Measurements from ENCODE around the gene NBAS.

Gene NBAS

DNA sequence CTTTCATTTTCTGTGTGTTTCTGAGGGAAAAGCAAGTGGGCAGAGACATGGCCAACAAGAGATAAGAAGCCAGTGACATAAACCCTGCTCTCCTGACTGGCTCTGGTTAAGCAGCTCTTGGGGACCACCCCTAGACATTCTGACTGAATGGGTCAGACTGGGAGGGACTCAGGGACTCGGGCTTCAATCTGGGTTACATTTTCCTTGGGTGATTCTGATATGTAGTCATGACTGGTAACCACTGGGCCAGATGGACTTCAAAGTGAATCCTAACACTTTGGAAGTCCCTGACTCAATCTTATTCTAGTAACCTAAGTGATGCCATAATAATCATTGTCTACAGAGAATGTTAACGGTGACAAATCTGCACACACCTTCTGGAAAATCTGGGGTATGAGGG, 397.8 kb downstream of the NBAS start:
- CTCF ChIA-PET = interaction anchor here (1.5 to 2.3 kb wide), 2 partner anchors 11 to 20 kb away, joined by 3 to 9 read pairs; no protein-coding TSS in a partner anchor
- POLR2A ChIA-PET = no interaction called here

DNA sequence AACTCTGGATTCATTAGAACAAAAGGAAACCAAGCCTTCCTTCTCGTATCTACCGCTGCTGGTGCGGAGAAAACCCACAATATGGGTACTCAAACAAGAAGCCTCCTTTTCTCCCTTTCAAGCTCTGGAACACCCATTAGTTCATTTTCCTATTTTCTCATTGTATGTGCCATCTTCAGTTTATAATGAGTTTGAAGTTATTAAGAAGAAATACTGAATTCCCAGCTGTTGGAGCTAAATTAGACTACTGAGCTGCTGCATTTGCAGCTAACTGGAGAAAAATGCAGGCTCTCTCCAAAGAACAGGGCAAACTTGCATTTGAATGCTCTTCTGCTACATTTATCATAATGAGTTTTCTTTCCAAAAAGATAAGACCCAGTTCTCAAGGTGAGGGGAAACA, 398.5 kb downstream of the NBAS start:
- H3K4me1 ChIP-seq (ENCODE audit: control extremely low read depth in 1 of 4, control insufficient read depth in 4 of 4, insufficient read depth in 4 of 4, low read length in 3 of 4) = no peaks in the 10 kb centered on the region
- no peak overlapping the region for H3K4me3 ChIP-seq (ENCODE audit: control insufficient read depth in 1 of 7, extremely low read depth in 1 of 7, insufficient read depth in 4 of 7, low read depth in 2 of 7, low read length in 6 of 7)
- peaks cover 0 to 8% (median 2%) of the 10 kb centered on the region in 4 experiments for H3K36me3 ChIP-seq (ENCODE audit: control insufficient read depth in 4 of 4, insufficient read depth in 4 of 4, low read length in 3 of 4)
- POLR2A ChIA-PET = no interaction called here
- DNase-seq = no peak
- CTCF ChIA-PET = interaction anchor here (0.8 to 2.3 kb wide), 3 partner anchors 11 to 259 kb away, joined by 3 to 9 read pairs (median 3); no protein-coding TSS in a partner anchor
- no peaks in the 10 kb centered on the region for H3K27me3 ChIP-seq (replicated peaks in 2 of 5; ENCODE audit: control insufficient read depth in 4 of 5, insufficient read depth in 5 of 5, low read length in 4 of 5)
- H3K9me3 ChIP-seq (ENCODE audit: control extremely low read depth in 1 of 5, control insufficient read depth in 4 of 5, insufficient read depth in 2 of 5, low read depth in 1 of 5, low read length in 4 of 5) = no peaks in the 10 kb centered on the region
- WGBS (ENCODE audit: insufficient coverage) = 94% methylated on average over 3 of the region's 3 CpGs
- H3K27ac ChIP-seq (ENCODE audit: insufficient read depth in 1 of 2, low read depth in 1 of 2, low read length in 2 of 2, poor library complexity in 1 of 2, severe bottlenecking in 2 of 2) = no peak overlapping the region

More for the DNA sequence above, 397.8 kb downstream of the NBAS start:
- Histone ChIP-seq H3K27me3 (replicated peaks in 2 of 5; ENCODE audit: control insufficient read depth in 4 of 5, insufficient read depth in 5 of 5, low read length in 4 of 5) (no peaks in the 10 kb centered on the region), H3K27ac (ENCODE audit: insufficient read depth in 1 of 2, low read depth in 1 of 2, low read length in 2 of 2, poor library complexity in 1 of 2, severe bottlenecking in 2 of 2) (no peak overlapping the region), H3K4me1 (ENCODE audit: control extremely low read depth in 1 of 4, control insufficient read depth in 4 of 4, insufficient read depth in 4 of 4, low read length in 3 of 4) (no peaks in the 10 kb centered on the region), H3K9me3 (ENCODE audit: control extremely low read depth in 1 of 5, control insufficient read depth in 4 of 5, insufficient read depth in 2 of 5, low read depth in 1 of 5, low read length in 4 of 5) (no peaks in the 10 kb centered on the region), H3K4me3 (ENCODE audit: control insufficient read depth in 1 of 7, extremely low read depth in 1 of 7, insufficient read depth in 4 of 7, low read depth in 2 of 7, low read length in 6 of 7) (no peak overlapping the region), H3K36me3 (ENCODE audit: control insufficient read depth in 4 of 4, insufficient read depth in 4 of 4, low read length in 3 of 4) (peaks cover 0 to 8% (median 2%) of the 10 kb centered on the region in 4 experiments)
- DNase-seq = no peak
- no CpG with 5 or more reads among the region's 2 CpGs for WGBS (ENCODE audit: insufficient coverage)

DNA sequence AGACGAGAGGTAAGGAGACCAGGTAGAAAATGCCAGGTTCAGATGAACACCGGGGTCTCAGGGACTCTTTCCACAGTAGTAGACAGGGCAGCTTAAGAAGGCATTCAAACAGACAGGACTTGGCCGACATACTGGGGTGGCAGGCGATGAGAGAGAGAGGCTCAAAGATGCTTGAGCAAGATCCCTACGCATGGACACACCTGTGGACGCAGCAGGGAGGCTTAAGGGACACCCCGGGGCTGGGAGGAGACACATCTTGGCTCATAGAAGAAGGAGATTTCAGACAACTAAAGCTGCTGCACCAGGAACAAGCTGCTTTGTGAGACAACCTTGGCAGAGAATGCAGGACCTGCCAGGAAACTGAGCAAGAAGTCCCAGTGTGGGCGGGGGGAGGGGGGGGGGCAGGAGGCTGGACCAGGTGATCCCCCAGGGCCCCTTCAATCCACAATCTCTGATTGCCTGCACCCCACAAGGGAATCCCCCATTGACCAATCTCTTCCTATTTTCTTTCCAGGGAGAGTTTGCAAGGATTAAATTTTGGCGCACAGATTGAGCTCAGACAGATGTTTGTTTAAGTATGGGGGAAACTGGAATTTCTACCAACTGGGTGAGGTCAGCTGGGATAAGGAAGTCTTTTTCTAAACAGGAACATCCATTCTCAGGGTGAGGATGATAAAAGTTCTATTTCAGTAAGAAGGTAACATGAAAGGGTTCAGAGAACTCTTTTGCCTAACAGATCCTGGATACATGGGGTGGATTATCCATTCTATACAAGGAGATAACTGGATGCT, 400.7 kb downstream of the NBAS start:
- Histone ChIP-seq H3K27me3 (replicated peaks in 2 of 5; ENCODE audit: control insufficient read depth in 4 of 5, insufficient read depth in 5 of 5, low read length in 4 of 5) (no peaks in the 10 kb centered on the region), H3K4me1 (ENCODE audit: control extremely low read depth in 1 of 4, control insufficient read depth in 4 of 4, insufficient read depth in 4 of 4, low read length in 3 of 4) (no peaks in the 10 kb centered on the region), H3K4me3 (ENCODE audit: control insufficient read depth in 1 of 7, extremely low read depth in 1 of 7, insufficient read depth in 4 of 7, low read depth in 2 of 7, low read length in 6 of 7) (no peak overlapping the region), H3K27ac (ENCODE audit: insufficient read depth in 1 of 2, low read depth in 1 of 2, low read length in 2 of 2, poor library complexity in 1 of 2, severe bottlenecking in 2 of 2) (no peak overlapping the region), H3K9me3 (ENCODE audit: control extremely low read depth in 1 of 5, control insufficient read depth in 4 of 5, insufficient read depth in 2 of 5, low read depth in 1 of 5, low read length in 4 of 5) (no peaks in the 10 kb centered on the region), H3K36me3 (ENCODE audit: control insufficient read depth in 4 of 4, insufficient read depth in 4 of 4, low read length in 3 of 4) (no peaks in the 10 kb centered on the region)
- WGBS (ENCODE audit: insufficient coverage) = 88% methylated on average over 7 of the region's 9 CpGs
- DNase-seq = no peak
- CTCF ChIA-PET = interaction anchor here (0.7 to 1.3 kb wide), 5 partner anchors 9 to 257 kb away, joined by 3 to 4 read pairs (median 3); no protein-coding TSS in a partner anchor
- POLR2A ChIA-PET = interaction anchor here (0.6 kb wide), 1 partner anchor 1063 kb away, joined by 4 read pairs; no protein-coding TSS in a partner anchor

DNA sequence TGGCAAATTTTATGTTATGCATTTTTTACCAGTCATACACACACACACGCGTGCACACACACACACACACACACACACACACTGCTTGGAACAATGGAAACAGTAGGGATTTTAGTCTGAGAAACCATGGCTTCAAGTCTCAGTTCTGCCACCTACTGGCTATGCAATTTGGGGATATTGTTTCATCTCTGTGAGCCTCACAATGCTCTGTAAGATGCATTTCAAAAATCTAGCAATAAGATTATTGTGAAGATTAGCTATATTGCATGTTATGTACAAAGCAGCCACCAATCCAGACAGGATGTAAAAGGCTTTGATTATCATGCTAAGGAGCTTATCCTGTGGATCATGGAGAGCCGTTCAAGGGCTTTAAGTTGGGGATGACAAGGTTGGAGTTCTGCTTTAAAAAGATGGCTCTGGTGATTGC, 401.4 kb downstream of the NBAS start:
- DNase-seq = peak; percentile 33 to 67 (median 61)
- WGBS (ENCODE audit: insufficient coverage) = 100% methylated on average over 1 of the region's 3 CpGs
- ChIA-PET POLR2A (interaction anchor here (0.6 kb wide), 1 partner anchor 1064 kb away, joined by 4 read pairs; no protein-coding TSS in a partner anchor), CTCF (interaction anchor here (0.7 to 1.2 kb wide), 4 partner anchors 10 to 256 kb away, joined by 3 to 4 read pairs (median 3); no protein-coding TSS in a partner anchor)
- Histone ChIP-seq H3K27ac (ENCODE audit: insufficient read depth in 1 of 2, low read depth in 1 of 2, low read length in 2 of 2, poor library complexity in 1 of 2, severe bottlenecking in 2 of 2) (no peak overlapping the region), H3K9me3 (ENCODE audit: control extremely low read depth in 1 of 5, control insufficient read depth in 4 of 5, insufficient read depth in 2 of 5, low read depth in 1 of 5, low read length in 4 of 5) (no peaks in the 10 kb centered on the region), H3K4me1 (ENCODE audit: control extremely low read depth in 1 of 4, control insufficient read depth in 4 of 4, insufficient read depth in 4 of 4, low read length in 3 of 4) (no peaks in the 10 kb centered on the region), H3K27me3 (replicated peaks in 2 of 5; ENCODE audit: control insufficient read depth in 4 of 5, insufficient read depth in 5 of 5, low read length in 4 of 5) (no peaks in the 10 kb centered on the region), H3K36me3 (ENCODE audit: control insufficient read depth in 4 of 4, insufficient read depth in 4 of 4, low read length in 3 of 4) (no peaks in the 10 kb centered on the region), H3K4me3 (ENCODE audit: control insufficient read depth in 1 of 7, extremely low read depth in 1 of 7, insufficient read depth in 4 of 7, low read depth in 2 of 7, low read length in 6 of 7) (no peak overlapping the region)

DNA sequence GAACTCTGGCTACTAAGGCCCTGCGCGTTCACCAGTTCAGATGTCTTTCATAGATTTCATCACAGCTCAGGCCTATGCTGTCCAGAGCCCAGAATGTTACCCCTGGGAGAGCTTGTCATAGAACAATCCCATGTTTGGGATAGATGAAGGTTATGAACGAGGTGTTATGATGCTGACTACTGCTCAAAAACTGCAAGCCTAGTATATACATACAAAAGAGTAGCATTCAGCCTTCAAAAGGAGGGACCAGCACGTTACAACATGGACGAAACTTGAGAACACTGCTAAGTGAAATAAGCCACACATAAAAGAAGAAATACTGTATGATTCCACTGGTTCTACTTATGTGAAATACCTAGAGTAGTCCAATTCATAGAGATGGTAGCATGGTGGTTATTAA, 401.9 kb downstream of the NBAS start:
- Histone ChIP-seq H3K4me3 (ENCODE audit: control insufficient read depth in 1 of 7, extremely low read depth in 1 of 7, insufficient read depth in 4 of 7, low read depth in 2 of 7, low read length in 6 of 7) (no peak overlapping the region), H3K27me3 (replicated peaks in 2 of 5; ENCODE audit: control insufficient read depth in 4 of 5, insufficient read depth in 5 of 5, low read length in 4 of 5) (no peaks in the 10 kb centered on the region), H3K4me1 (ENCODE audit: control extremely low read depth in 1 of 4, control insufficient read depth in 4 of 4, insufficient read depth in 4 of 4, low read length in 3 of 4) (no peaks in the 10 kb centered on the region), H3K9me3 (ENCODE audit: control extremely low read depth in 1 of 5, control insufficient read depth in 4 of 5, insufficient read depth in 2 of 5, low read depth in 1 of 5, low read length in 4 of 5) (no peaks in the 10 kb centered on the region), H3K27ac (ENCODE audit: insufficient read depth in 1 of 2, low read depth in 1 of 2, low read length in 2 of 2, poor library complexity in 1 of 2, severe bottlenecking in 2 of 2) (no peak overlapping the region), H3K36me3 (ENCODE audit: control insufficient read depth in 4 of 4, insufficient read depth in 4 of 4, low read length in 3 of 4) (no peaks in the 10 kb centered on the region)
- CTCF ChIA-PET = interaction anchor here (1.0 kb wide), 1 partner anchor 256 kb away, joined by 3 read pairs; no protein-coding TSS in a partner anchor
- 100% methylated on average over 2 of the region's 5 CpGs for WGBS (ENCODE audit: insufficient coverage)
- no peak for DNase-seq
- POLR2A ChIA-PET = no interaction called here

DNA sequence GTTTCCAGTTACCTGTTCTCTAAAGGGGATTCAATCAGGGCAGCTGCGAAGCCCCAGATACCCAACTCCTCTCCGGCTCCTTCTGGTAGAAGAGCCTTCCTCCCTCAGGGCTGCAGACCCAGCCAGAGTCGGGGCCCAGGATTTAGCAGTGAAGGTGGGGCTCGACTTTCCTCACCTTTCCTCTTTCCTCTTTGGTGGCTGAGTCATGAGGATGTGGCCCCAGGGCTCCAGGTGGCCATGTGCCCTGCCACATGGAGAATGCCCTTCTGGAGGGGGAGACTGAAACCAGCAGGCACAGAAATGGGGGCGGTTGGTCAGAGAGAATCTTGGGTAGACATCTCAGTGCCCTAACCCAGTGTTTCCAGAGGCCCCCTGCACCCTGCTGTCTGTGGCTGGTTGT, 402.6 kb downstream of the NBAS start:
- WGBS (ENCODE audit: insufficient coverage) = 72% methylated on average over 4 of the region's 5 CpGs
- Histone ChIP-seq H3K4me3 (ENCODE audit: control insufficient read depth in 1 of 7, extremely low read depth in 1 of 7, insufficient read depth in 4 of 7, low read depth in 2 of 7, low read length in 6 of 7) (no peak overlapping the region), H3K9me3 (ENCODE audit: control extremely low read depth in 1 of 5, control insufficient read depth in 4 of 5, insufficient read depth in 2 of 5, low read depth in 1 of 5, low read length in 4 of 5) (no peaks in the 10 kb centered on the region), H3K36me3 (ENCODE audit: control insufficient read depth in 4 of 4, insufficient read depth in 4 of 4, low read length in 3 of 4) (no peaks in the 10 kb centered on the region), H3K27ac (ENCODE audit: insufficient read depth in 1 of 2, low read depth in 1 of 2, low read length in 2 of 2, poor library complexity in 1 of 2, severe bottlenecking in 2 of 2) (no peak overlapping the region), H3K27me3 (replicated peaks in 2 of 5; ENCODE audit: control insufficient read depth in 4 of 5, insufficient read depth in 5 of 5, low read length in 4 of 5) (no peaks in the 10 kb centered on the region), H3K4me1 (ENCODE audit: control extremely low read depth in 1 of 4, control insufficient read depth in 4 of 4, insufficient read depth in 4 of 4, low read length in 3 of 4) (no peaks in the 10 kb centered on the region)
- ChIA-PET POLR2A (no interaction called here), CTCF (interaction anchor here (0.7 to 1.0 kb wide), 2 partner anchors 17 to 254 kb away, joined by 3 read pairs; no protein-coding TSS in a partner anchor)
- DNase-seq = no peak

DNA sequence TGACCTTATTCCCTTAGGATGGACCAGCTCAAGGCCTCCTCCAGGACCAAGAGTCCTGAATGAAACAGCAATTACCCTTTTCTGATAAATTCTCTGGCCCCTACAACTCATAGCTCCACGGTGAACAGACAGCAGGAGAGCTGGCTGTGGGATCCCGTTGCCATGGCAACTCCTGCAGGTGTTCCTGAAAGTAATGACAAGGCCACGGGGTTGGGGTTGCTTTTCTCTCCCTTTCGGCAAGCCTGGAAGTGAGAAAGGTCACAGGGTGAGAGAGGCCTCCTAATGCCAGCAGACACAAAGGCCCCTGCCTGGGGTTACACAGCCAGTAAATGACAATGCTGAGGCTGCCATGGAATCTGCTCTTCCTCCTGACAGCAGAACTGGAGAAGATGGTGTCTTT, 403.0 kb downstream of the NBAS start:
- ChIA-PET CTCF (interaction anchor here (0.7 to 1.0 kb wide), 2 partner anchors 16 to 254 kb away, joined by 3 read pairs; no protein-coding TSS in a partner anchor), POLR2A (no interaction called here)
- DNase-seq = no peak
- no peaks in the 10 kb centered on the region for H3K27me3 ChIP-seq (replicated peaks in 2 of 5; ENCODE audit: control insufficient read depth in 4 of 5, insufficient read depth in 5 of 5, low read length in 4 of 5)
- no peaks in the 10 kb centered on the region for H3K9me3 ChIP-seq (ENCODE audit: control extremely low read depth in 1 of 5, control insufficient read depth in 4 of 5, insufficient read depth in 2 of 5, low read depth in 1 of 5, low read length in 4 of 5)
- H3K4me1 ChIP-seq (ENCODE audit: control extremely low read depth in 1 of 4, control insufficient read depth in 4 of 4, insufficient read depth in 4 of 4, low read length in 3 of 4) = no peaks in the 10 kb centered on the region
- 97% methylated on average over 4 of the region's 4 CpGs for WGBS (ENCODE audit: insufficient coverage)
- H3K27ac ChIP-seq (ENCODE audit: insufficient read depth in 1 of 2, low read depth in 1 of 2, low read length in 2 of 2, poor library complexity in 1 of 2, severe bottlenecking in 2 of 2) = no peak overlapping the region
- no peaks in the 10 kb centered on the region for H3K36me3 ChIP-seq (ENCODE audit: control insufficient read depth in 4 of 4, insufficient read depth in 4 of 4, low read length in 3 of 4)
- no peak overlapping the region for H3K4me3 ChIP-seq (ENCODE audit: control insufficient read depth in 1 of 7, extremely low read depth in 1 of 7, insufficient read depth in 4 of 7, low read depth in 2 of 7, low read length in 6 of 7)

Measured in common myeloid progenitor, CD34-positive (primary cell).